Measurements from ENCODE around the gene ENC1. TPM values are rescaled to one million over a fixed set of nuclear protein-coding genes. Genes with fewer than 3 reads are reported as not detected.

The ENC1 gene
- total and polyA plus RNA-seq, 2 of the 8 experiments (the other 6 are each of a cell fraction or from before 2014, with no cell fraction given): 5.5 to 13.2 TPM

- H3K36me3 ChIP-seq (ENCODE audit: control insufficient read depth in 2 of 4, insufficient read depth in 4 of 4, low read length in 3 of 4): no peaks in the 10 kb centered on the region
- H3K18ac ChIP-seq (ENCODE audit: extremely low read depth, low read length): no peak overlapping the region
- no peak overlapping the region for H2BK20ac ChIP-seq (ENCODE audit: low read length)
- H2BK15ac ChIP-seq (ENCODE audit: low read length): no peak overlapping the region
- H4K91ac ChIP-seq (replicated peaks; ENCODE audit: insufficient read length, low read length): no peak overlapping the region
- DNase-seq (ENCODE audit: low read depth in 1 of 2, low spot score in 2 of 2) (no peak), FAIRE-seq (no peak)
- no peaks in the 10 kb centered on the region for H3K79me2 ChIP-seq (ENCODE audit: control insufficient read depth in 1 of 2, insufficient read depth in 2 of 2, low read length in 2 of 2)
- no peak overlapping the region for H2BK12ac ChIP-seq (ENCODE audit: low read depth, low read length)
- no peaks in the 10 kb centered on the region; a peak in 1 of 7 replicates for H3K27me3 ChIP-seq (replicated peaks in 1 of 4; ENCODE audit: control insufficient read depth in 3 of 4, extremely low read depth in 1 of 4, insufficient read depth in 3 of 4, low read length in 3 of 4)
- H4K8ac ChIP-seq (ENCODE audit: extremely low read depth, insufficient read depth, low read length): no peak overlapping the region
- ChIA-PET POLR2A (ENCODE audit: partially characterized antibody) (no interaction called here), CTCF (ENCODE audit: partially characterized antibody) (interaction anchor here (0.6 to 3.1 kb wide), 4 partner anchors 9 to 685 kb away, joined by 3 to 23 read pairs (median 3); no protein-coding TSS in a partner anchor)
- no peaks in the 10 kb centered on the region for H4K20me1 ChIP-seq (replicated peaks in 1 of 2; ENCODE audit: control insufficient read depth in 1 of 2, insufficient read depth in 2 of 2, low read length in 2 of 2)
- H2BK5ac ChIP-seq (ENCODE audit: low read depth, low read length): no peak overlapping the region
- H3K4me3 ChIP-seq (ENCODE audit: extremely low read depth in 1 of 4, insufficient read depth in 2 of 4, low read depth in 3 of 4, low read length in 4 of 4): no peak overlapping the region
- H3K4me1 ChIP-seq (replicated peaks in 1 of 4; ENCODE audit: control insufficient read depth in 3 of 4, insufficient read depth in 4 of 4, low read length in 3 of 4): peaks cover 0 to 6% (median 4%) of the 10 kb centered on the region in 4 experiments; a peak in 4 of 7 replicates
- no peaks in the 10 kb centered on the region for H3K79me1 ChIP-seq (ENCODE audit: low read depth, low read length)
- no peak overlapping the region for H3K23ac ChIP-seq (ENCODE audit: insufficient read length)
- no peak overlapping the region for H3K9ac ChIP-seq (replicated peaks in 1 of 4; ENCODE audit: extremely low read depth in 1 of 4, low read depth in 3 of 4, low read length in 3 of 4)
- H3K23me2 ChIP-seq (ENCODE audit: low read depth, low read length): no peaks in the 10 kb centered on the region
- no peak overlapping the region for H4K5ac ChIP-seq (ENCODE audit: insufficient read length, low read depth, low read length)
- no peak overlapping the region for H3K4me2 ChIP-seq (ENCODE audit: insufficient read depth in 1 of 2, low read depth in 2 of 2, low read length in 2 of 2)
- no peak overlapping the region for H3K14ac ChIP-seq (ENCODE audit: insufficient read length)
- WGBS, 2 experiments (ENCODE audit: extremely low coverage in 1 of 2, insufficient coverage in 1 of 2, insufficient read length in 1 of 2, insufficient replicate concordance in 2 of 2, low coverage in 1 of 2, low lambda C conversion rate in 2 of 2, missing lambda C conversion rate in 1 of 2): 94% methylated on average over 2 of the region's 5 CpGs; no CpG with 5 or more reads in 1 of the 2 experiments
- no peak overlapping the region for H3K4ac ChIP-seq (replicated peaks; ENCODE audit: insufficient read length, low read depth, low read length)
- H3K9me3 ChIP-seq (ENCODE audit: insufficient read depth in 2 of 2, low read depth in 1 of 2, low read length in 1 of 2): no peaks in the 10 kb centered on the region
- no peak overlapping the region for H2AFZ ChIP-seq (ENCODE audit: low read length)
- H3K27ac ChIP-seq (ENCODE audit: low read depth, low read length): no peak overlapping the region
- H3K56ac ChIP-seq (replicated peaks; ENCODE audit: insufficient read length, low read depth, low read length): no peak overlapping the region
- no peak overlapping the region for H2BK120ac ChIP-seq (replicated peaks; ENCODE audit: low read depth, low read length)
- no peak overlapping the region for H2AK5ac ChIP-seq (ENCODE audit: low read depth, low read length)
- TF ChIP-seq BRCA1 (IDR thresholded peaks at IDR 0.05; ENCODE audit: low read depth, low read length): no peak
- TF ChIP-seq GABPA (IDR thresholded peaks at IDR 0.05; ENCODE audit: borderline replicate concordance, insufficient read depth, low read length): no peak
- TF ChIP-seq SIX5 (IDR thresholded peaks at IDR 0.05; ENCODE audit: low read depth, low read length): no peak
- no peak for TF ChIP-seq ZNF274 (IDR thresholded peaks at IDR 0.05; ENCODE audit: borderline replicate concordance, extremely low read depth, low read length)
- TF ChIP-seq SRF (IDR thresholded peaks at IDR 0.05; ENCODE audit: low read depth, low read length): no peak
These were observed 22.4 kb downstream of the ENC1 start for GRCh38 chr5:74618106-74618505.
